ENCODE data around the gene ANKRD40. TPM values are rescaled to one million over a fixed set of nuclear protein-coding genes. Genes with fewer than 3 reads are reported as not detected.
A peak's percentile ranks its signal among the peaks of the same experiment; 100 is the strongest.

The ANKRD40 gene
- total RNA-seq, 1 experiment from 2014 or later: 72.0 TPM

DNA sequence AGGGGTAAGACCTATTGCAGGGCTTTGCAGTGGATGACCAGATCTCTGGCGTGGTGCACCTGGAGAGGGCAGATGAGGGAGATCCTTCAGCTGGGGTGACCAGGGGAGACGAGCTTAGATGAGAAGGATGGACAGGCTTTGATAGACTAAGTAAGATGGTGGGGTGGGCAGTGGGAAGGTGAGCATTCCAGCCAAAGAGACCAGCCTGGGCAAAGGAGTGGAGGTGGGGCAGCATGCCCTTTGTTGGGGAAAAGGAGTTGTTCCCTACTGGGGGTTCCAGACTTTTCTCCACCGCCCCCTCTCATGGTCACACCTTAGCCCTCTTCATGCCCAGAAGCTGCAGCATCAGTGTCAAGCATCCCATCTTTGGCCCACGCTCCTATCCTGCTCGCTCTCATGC, 27.6 kb downstream of the ANKRD40 start:
- H3K4me3 ChIP-seq (replicated peaks in 1 of 2; ENCODE audit: low read depth in 1 of 2, low read length in 2 of 2): no peak overlapping the region
- no peak overlapping the region for H2AFZ ChIP-seq (ENCODE audit: low read depth, low read length, poor library complexity, severe bottlenecking)
- RAD21 ChIA-PET (ENCODE audit: low non-redundant PET in 1 of 2, low total read pairs in 2 of 2, uncharacterized antibody in 2 of 2, unreplicated experiment in 2 of 2): no interaction called here
- peak overlapping the region; percentile 53 for H3K4me2 ChIP-seq (ENCODE audit: low read length)
- no peaks in the 10 kb centered on the region for H3K27me3 ChIP-seq (ENCODE audit: insufficient read depth, low read length)
- peaks cover 37 to 67% of the 10 kb centered on the region in 2 experiments for H3K4me1 ChIP-seq (ENCODE audit: control insufficient read depth in 1 of 2, insufficient read depth in 2 of 2, low read length in 2 of 2)
- DNase-seq (ENCODE audit: low read depth, low spot score): no peak
- no peak overlapping the region for H3K9ac ChIP-seq (ENCODE audit: low read length)
- BruUV-seq (replicated peaks): no TSS peak
- H3K27ac ChIP-seq (ENCODE audit: low read depth, low read length): no peak overlapping the region; the same call in 1 of the 2 replicates
- H3K79me2 ChIP-seq (ENCODE audit: insufficient read depth, low read length): no peaks in the 10 kb centered on the region
- no peak for ATAC-seq
- H3K36me3 ChIP-seq (ENCODE audit: control insufficient read depth in 1 of 2, insufficient read depth in 2 of 2, low read length in 2 of 2): no peaks in the 10 kb centered on the region
- CTCF ChIA-PET: interaction anchor here (0.6 to 2.0 kb wide), 3 partner anchors 8 to 54 kb away, joined by 4 to 13 read pairs (median 6); no protein-coding TSS in a partner anchor
- POLR2A ChIA-PET: no interaction called here
- intact Hi-C loops (cut with micrococcal nuclease): no loop called here
- TF ChIP-seq ELF1 (IDR thresholded peaks at IDR 0.05; ENCODE audit: borderline replicate concordance, low read depth): no peak
- TF ChIP-seq ZFX (IDR thresholded peaks at IDR 0.05): no peak
- TF ChIP-seq JUND (IDR thresholded peaks at IDR 0.05): no peak
- no peaks in the 10 kb centered on the region for H3K9me2 ChIP-seq (ENCODE audit: insufficient read depth)
- no peaks in the 10 kb centered on the region for H4K20me1 ChIP-seq (ENCODE audit: insufficient read depth)
- no peaks in the 10 kb centered on the region for H3K9me3 ChIP-seq (ENCODE audit: control insufficient read depth in 1 of 2, insufficient read depth in 1 of 2, low read depth in 1 of 2, low read length in 2 of 2)

DNA sequence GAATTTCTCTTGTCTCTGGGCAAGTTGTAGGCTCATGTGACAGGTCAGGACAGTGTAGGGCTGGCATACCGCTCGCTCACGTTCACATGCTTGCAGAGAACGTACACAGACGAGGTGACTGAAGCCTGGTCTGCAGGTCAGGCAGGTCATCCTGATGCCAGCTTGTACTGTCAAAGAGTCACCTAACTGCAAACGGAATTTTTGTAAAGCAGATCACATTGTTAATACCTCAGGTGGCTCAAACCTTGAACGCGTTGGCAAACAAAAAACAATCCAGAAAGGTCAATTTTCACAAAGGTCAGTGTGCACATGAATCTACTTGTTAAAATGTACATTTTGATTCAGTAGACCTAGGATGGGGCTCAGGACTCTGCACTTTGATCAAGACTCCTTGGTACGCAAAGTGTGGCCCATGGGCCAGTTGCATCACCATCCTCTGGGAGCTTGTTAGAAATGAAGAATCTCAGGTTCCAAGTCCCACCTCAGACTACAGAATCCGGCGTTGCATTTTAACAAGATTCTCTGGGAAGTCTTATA, 28.6 kb downstream of the ANKRD40 start:
- Histone ChIP-seq H3K27ac (ENCODE audit: low read depth, low read length) (no peak overlapping the region), H3K36me3 (ENCODE audit: control insufficient read depth in 1 of 2, insufficient read depth in 2 of 2, low read length in 2 of 2) (no peaks in the 10 kb centered on the region), H3K9me2 (ENCODE audit: insufficient read depth) (no peaks in the 10 kb centered on the region), H4K20me1 (ENCODE audit: insufficient read depth) (no peaks in the 10 kb centered on the region), H3K9me3 (ENCODE audit: control insufficient read depth in 1 of 2, insufficient read depth in 1 of 2, low read depth in 1 of 2, low read length in 2 of 2) (no peaks in the 10 kb centered on the region), H3K27me3 (ENCODE audit: insufficient read depth, low read length) (no peaks in the 10 kb centered on the region), H3K4me3 (replicated peaks in 1 of 2; ENCODE audit: low read depth in 1 of 2, low read length in 2 of 2) (no peak overlapping the region), H2AFZ (ENCODE audit: low read depth, low read length, poor library complexity, severe bottlenecking) (no peak overlapping the region), H3K9ac (ENCODE audit: low read length) (no peak overlapping the region), H3K79me2 (ENCODE audit: insufficient read depth, low read length) (no peaks in the 10 kb centered on the region), H3K4me2 (ENCODE audit: low read length) (no peak overlapping the region), H3K4me1 (ENCODE audit: control insufficient read depth in 1 of 2, insufficient read depth in 2 of 2, low read length in 2 of 2) (peaks cover 26 to 57% of the 10 kb centered on the region in 2 experiments)
- intact Hi-C loops (cut with micrococcal nuclease): no loop called here
- BruUV-seq (replicated peaks): TSS peak; percentile 37
- ChIA-PET POLR2A (interaction anchor here (0.8 kb wide), 1 partner anchor 42 kb away, joined by 3 read pairs; no protein-coding TSS in a partner anchor), RAD21 (ENCODE audit: low non-redundant PET in 1 of 2, low total read pairs in 2 of 2, uncharacterized antibody in 2 of 2, unreplicated experiment in 2 of 2) (interaction anchor here in 1 of 2 experiments (0.7 kb wide), 1 partner anchor 16 kb away, joined by 3 read pairs; no protein-coding TSS in a partner anchor), CTCF (interaction anchor here (1.6 kb wide), 1 partner anchor 17 kb away, joined by 4 read pairs; no protein-coding TSS in a partner anchor)
- ATAC-seq (no peak), DNase-seq (ENCODE audit: low read depth, low spot score) (no peak)
- TF ChIP-seq, protein P1, sequence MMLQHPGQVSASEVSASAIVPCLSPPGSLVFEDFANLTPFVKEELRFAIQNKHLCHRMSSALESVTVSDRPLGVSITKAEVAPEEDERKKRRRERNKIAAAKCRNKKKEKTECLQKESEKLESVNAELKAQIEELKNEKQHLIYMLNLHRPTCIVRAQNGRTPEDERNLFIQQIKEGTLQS (IDR thresholded peaks at IDR 0.05): no peak
- TF ChIP-seq, protein P2, sequence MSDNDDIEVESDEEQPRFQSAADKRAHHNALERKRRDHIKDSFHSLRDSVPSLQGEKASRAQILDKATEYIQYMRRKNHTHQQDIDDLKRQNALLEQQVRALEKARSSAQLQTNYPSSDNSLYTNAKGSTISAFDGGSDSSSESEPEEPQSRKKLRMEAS (IDR thresholded peaks at IDR 0.05): no peak
- TF ChIP-seq SP1 (IDR thresholded peaks at IDR 0.05; ENCODE audit: low read depth): no peak
- TF ChIP-seq EGR1 (IDR thresholded peaks at IDR 0.05; ENCODE audit: low read depth): no peak
- no peak for TF ChIP-seq ZBTB33 (IDR thresholded peaks at IDR 0.05; ENCODE audit: extremely low read depth, insufficient replicate concordance, low read length)
- no peak for TF ChIP-seq SRF (IDR thresholded peaks at IDR 0.05; ENCODE audit: low read depth)
- no peak for TF ChIP-seq YY1 (IDR thresholded peaks at IDR 0.05; ENCODE audit: extremely low read depth, insufficient replicate concordance, low read depth, low read length)
- TF ChIP-seq JUND (IDR thresholded peaks at IDR 0.05): no peak
- TF ChIP-seq, protein P3, sequence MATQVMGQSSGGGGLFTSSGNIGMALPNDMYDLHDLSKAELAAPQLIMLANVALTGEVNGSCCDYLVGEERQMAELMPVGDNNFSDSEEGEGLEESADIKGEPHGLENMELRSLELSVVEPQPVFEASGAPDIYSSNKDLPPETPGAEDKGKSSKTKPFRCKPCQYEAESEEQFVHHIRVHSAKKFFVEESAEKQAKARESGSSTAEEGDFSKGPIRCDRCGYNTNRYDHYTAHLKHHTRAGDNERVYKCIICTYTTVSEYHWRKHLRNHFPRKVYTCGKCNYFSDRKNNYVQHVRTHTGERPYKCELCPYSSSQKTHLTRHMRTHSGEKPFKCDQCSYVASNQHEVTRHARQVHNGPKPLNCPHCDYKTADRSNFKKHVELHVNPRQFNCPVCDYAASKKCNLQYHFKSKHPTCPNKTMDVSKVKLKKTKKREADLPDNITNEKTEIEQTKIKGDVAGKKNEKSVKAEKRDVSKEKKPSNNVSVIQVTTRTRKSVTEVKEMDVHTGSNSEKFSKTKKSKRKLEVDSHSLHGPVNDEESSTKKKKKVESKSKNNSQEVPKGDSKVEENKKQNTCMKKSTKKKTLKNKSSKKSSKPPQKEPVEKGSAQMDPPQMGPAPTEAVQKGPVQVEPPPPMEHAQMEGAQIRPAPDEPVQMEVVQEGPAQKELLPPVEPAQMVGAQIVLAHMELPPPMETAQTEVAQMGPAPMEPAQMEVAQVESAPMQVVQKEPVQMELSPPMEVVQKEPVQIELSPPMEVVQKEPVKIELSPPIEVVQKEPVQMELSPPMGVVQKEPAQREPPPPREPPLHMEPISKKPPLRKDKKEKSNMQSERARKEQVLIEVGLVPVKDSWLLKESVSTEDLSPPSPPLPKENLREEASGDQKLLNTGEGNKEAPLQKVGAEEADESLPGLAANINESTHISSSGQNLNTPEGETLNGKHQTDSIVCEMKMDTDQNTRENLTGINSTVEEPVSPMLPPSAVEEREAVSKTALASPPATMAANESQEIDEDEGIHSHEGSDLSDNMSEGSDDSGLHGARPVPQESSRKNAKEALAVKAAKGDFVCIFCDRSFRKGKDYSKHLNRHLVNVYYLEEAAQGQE (IDR thresholded peaks at IDR 0.05; ENCODE audit: low read depth): no peak
- TF ChIP-seq POLR2A (IDR thresholded peaks at IDR 0.05; ENCODE audit: borderline replicate concordance, extremely low read depth, insufficient read depth, insufficient read length): no peak
- no peak for TF ChIP-seq ZNF274 (IDR thresholded peaks at IDR 0.05; ENCODE audit: low read depth, low read length)
- TF ChIP-seq POLR2AphosphoS5 (IDR thresholded peaks at IDR 0.05; ENCODE audit: low read depth, low read length): no peak
- TF ChIP-seq FOSL1 (IDR thresholded peaks at IDR 0.05; ENCODE audit: low read depth): no peak
- TF ChIP-seq CEBPB (IDR thresholded peaks at IDR 0.05; ENCODE audit: low read depth): no peak
